ENCODE measurements around the gene KRTAP13-1. TPM values are rescaled to one million over a fixed set of nuclear protein-coding genes. Genes with fewer than 3 reads are reported as not detected.
A peak's percentile ranks its signal among the peaks of the same experiment; 100 is the strongest.

The KRTAP13-1 gene
- not detected for total RNA-seq
- long read RNA-seq = 0 reads

- DNase-seq = no peak
- no peak for ATAC-seq (ENCODE audit: poor library complexity)
- intact Hi-C loops (cut with DNase I) = no loop called here
Observed at GRCh38 chr21:30395731-30396130, at the start of gene KRTAP13-1. TSS of gene KRTAP13-1 (plus strand) at chr21:30396031. CDS start at chr21:30396087, 56 bp downstream.

GRCh38 chr21:30348506-30348905 lies 47.3 kb upstream of the KRTAP13-1 start, which contains the start of gene KRTAP23-1:
TSS of gene KRTAP23-1 (minus strand) at chr21:30348606. CDS start at chr21:30348606, 0 bp downstream.
- intact Hi-C loops (cut with DNase I) = loop anchor here (10.0 kb wide), 1 partner anchor 736 kb away; no protein-coding TSS in a partner anchor
- no peak for DNase-seq
- no peak for ATAC-seq (ENCODE audit: poor library complexity)

- no peak for ATAC-seq (ENCODE audit: poor library complexity)
- intact Hi-C loops (cut with DNase I) = loop anchor here (10.0 kb wide), 1 partner anchor 735 kb away; no protein-coding TSS in a partner anchor
- DNase-seq = no peak
Observed at GRCh38 chr21:30349572-30349971, 46.3 kb upstream of the KRTAP13-1 start.

- intact Hi-C loops (cut with DNase I) = no loop called here
- no peak for DNase-seq
- no peak for ATAC-seq (ENCODE audit: poor library complexity)
Observed at GRCh38 chr21:30351534-30351933, 44.3 kb upstream of the KRTAP13-1 start.

GRCh38 chr21:30354308-30355005 lies 41.4 kb upstream of the KRTAP13-1 start:
- ATAC-seq (ENCODE audit: poor library complexity) (no peak), DNase-seq (no peak)
- intact Hi-C loops (cut with DNase I) = no loop called here

- no peak for ATAC-seq (ENCODE audit: poor library complexity)
- intact Hi-C loops (cut with DNase I) = no loop called here
- DNase-seq = no peak
Observed at GRCh38 chr21:30355906-30356305, 39.9 kb upstream of the KRTAP13-1 start.

GRCh38 chr21:30372139-30372770 lies 23.6 kb upstream of the KRTAP13-1 start, which contains the start of gene KRTAP13-2:
TSS of gene KRTAP13-2 (minus strand) at chr21:30372271. CDS start at chr21:30372213, 58 bp downstream.
- intact Hi-C loops (cut with DNase I) = no loop called here
- ATAC-seq (ENCODE audit: poor library complexity) (no peak), DNase-seq (no peak)

GRCh38 chr21:30382201-30382600 lies 13.6 kb upstream of the KRTAP13-1 start:
- intact Hi-C loops (cut with DNase I) = no loop called here
- DNase-seq (no peak), ATAC-seq (ENCODE audit: poor library complexity) (no peak)

GRCh38 chr21:30391492-30392025 lies 4.3 kb upstream of the KRTAP13-1 start:
- DNase-seq (no peak), ATAC-seq (ENCODE audit: poor library complexity) (peak; percentile 38)
- intact Hi-C loops (cut with DNase I) = no loop called here

- ATAC-seq (ENCODE audit: poor library complexity) (peak; percentile 68), DNase-seq (peak; percentile 54)
- intact Hi-C loops (cut with DNase I) = no loop called here
Observed at GRCh38 chr21:30408782-30409494, 13.1 kb downstream of the KRTAP13-1 start.

- DNase-seq (no peak), ATAC-seq (ENCODE audit: poor library complexity) (no peak)
- intact Hi-C loops (cut with DNase I) = no loop called here
Observed at GRCh38 chr21:30415993-30416392, 20.2 kb downstream of the KRTAP13-1 start.

GRCh38 chr21:30425826-30426225 lies 30.0 kb downstream of the KRTAP13-1 start, which contains the start of gene KRTAP13-3:
TSS of gene KRTAP13-3 (minus strand) at chr21:30425926. CDS start at chr21:30425912, 14 bp downstream.
- intact Hi-C loops (cut with DNase I) = no loop called here
- no peak for ATAC-seq (ENCODE audit: poor library complexity)
- DNase-seq = no peak

- ATAC-seq (ENCODE audit: poor library complexity) (no peak), DNase-seq (no peak)
- intact Hi-C loops (cut with DNase I) = no loop called here
Observed at GRCh38 chr21:30426731-30427130, 30.9 kb downstream of the KRTAP13-1 start.

- intact Hi-C loops (cut with DNase I) = no loop called here
- ATAC-seq (ENCODE audit: poor library complexity) (no peak), DNase-seq (no peak)
Observed at GRCh38 chr21:30430170-30430655, 34.4 kb downstream of the KRTAP13-1 start, which contains the start of gene KRTAP13-4. TSS of gene KRTAP13-4 (plus strand) at chr21:30430220. CDS start at chr21:30430276, 56 bp downstream.

GRCh38 chr21:30434033-30434631 lies 38.3 kb downstream of the KRTAP13-1 start:
- no peak for DNase-seq
- ATAC-seq (ENCODE audit: poor library complexity) = no peak
- intact Hi-C loops (cut with DNase I) = no loop called here

GRCh38 chr21:30437010-30437565 lies 41.3 kb downstream of the KRTAP13-1 start:
- intact Hi-C loops (cut with DNase I) = no loop called here
- no peak for DNase-seq
- no peak for ATAC-seq (ENCODE audit: poor library complexity)

GRCh38 chr21:30439975-30440374 lies 44.1 kb downstream of the KRTAP13-1 start, which contains the start of gene KRTAP15-1:
TSS of gene KRTAP15-1 (plus strand) at chr21:30440275. CDS start at chr21:30440328, 53 bp downstream.
- no peak for ATAC-seq (ENCODE audit: poor library complexity)

GRCh38 chr21:30443226-30443625 lies 47.4 kb downstream of the KRTAP13-1 start:
- intact Hi-C loops (cut with DNase I) = loop anchor here (10.0 kb wide), 1 partner anchor 292 kb away; no protein-coding TSS in a partner anchor
- ATAC-seq (ENCODE audit: poor library complexity) (no peak), DNase-seq (no peak)

More at GRCh38 chr21:30439975-30440374, 44.1 kb downstream of the KRTAP13-1 start, which contains the start of gene KRTAP15-1:
- no peak for DNase-seq
- intact Hi-C loops (cut with DNase I) = loop anchor here (10.0 kb wide), 1 partner anchor 295 kb away; no protein-coding TSS in a partner anchor

Measured in Right ventricle myocardium superior (tissue), 1 donor.